PFSK-1 (cell line): Measurements from ENCODE around the gene ZNF580.

Experiments
- FOXP2 ChIP-seq: optimal IDR thresholded peaks from 2 replicates; pipeline ENCODE3; 2011; ENCODE audit warnings: borderline replicate concordance, control low read depth, inconsistent platforms; ENCODE audit not compliant: insufficient read depth; ENCODE audit errors: extremely low read length, extremely low read depth
- POLR2AphosphoS5 ChIP-seq: IDR thresholded peaks from 2 replicates; pipeline ENCODE4 v1.6.1; 2012; ENCODE audit warnings: low read depth, mild to moderate bottlenecking, control low read depth, low read length, moderate library complexity
- REST ChIP-seq, 2 experiments: IDR thresholded peaks; 2 replicates each; pipeline versions ENCODE4 v1.6.1 to v1.8.0; 2011 to 2012; ENCODE audit warnings: low read depth in 2 of 2, low read length in 2 of 2, control low read depth in 1 of 2, inconsistent platforms in 1 of 2, mild to moderate bottlenecking in 1 of 2, moderate library complexity in 1 of 2; ENCODE audit not compliant: insufficient read depth in 1 of 2
- SIN3A ChIP-seq: IDR thresholded peaks from 2 replicates; pipeline ENCODE4 v1.6.1; 2012; ENCODE audit warnings: mild to moderate bottlenecking, low read length, moderate library complexity, borderline replicate concordance; ENCODE audit not compliant: insufficient read depth
- TAF1 ChIP-seq: IDR thresholded peaks from 2 replicates; pipeline ENCODE4 v1.6.1; 2012; ENCODE audit warnings: low read length, control low read depth, borderline replicate concordance; ENCODE audit not compliant: insufficient read depth

ZNF580 gene

GRCh38 chr19:55615543-55616394, 25.0 kb upstream of the ZNF580 start:
- no peak for TF ChIP-seq FOXP2
- TF ChIP-seq TAF1 = no peak

- no peak for TF ChIP-seq SIN3A
- no peak for TF ChIP-seq TAF1
- TF ChIP-seq FOXP2 = no peak
- TF ChIP-seq REST (IDR thresholded peaks at IDR 0.05; ENCODE audit: insufficient read depth in 1 of 2, low read depth in 2 of 2, low read length in 2 of 2) = no peak
- no peak for TF ChIP-seq POLR2AphosphoS5
Observed at GRCh38 chr19:55616395-55616875, 24.4 kb upstream of the ZNF580 start.

- TF ChIP-seq REST (IDR thresholded peaks at IDR 0.05; ENCODE audit: insufficient read depth in 1 of 2, low read depth in 2 of 2, low read length in 2 of 2) = no peak
- TF ChIP-seq POLR2AphosphoS5 = no peak
- no peak for TF ChIP-seq FOXP2
- TF ChIP-seq SIN3A = no peak
- no peak for TF ChIP-seq TAF1
Observed at GRCh38 chr19:55617426-55617825, 23.4 kb upstream of the ZNF580 start.

- TF ChIP-seq POLR2AphosphoS5 = no peak
- TF ChIP-seq REST (IDR thresholded peaks at IDR 0.05; ENCODE audit: insufficient read depth in 1 of 2, low read depth in 2 of 2, low read length in 2 of 2) = no peak
- TF ChIP-seq FOXP2 = no peak
- TF ChIP-seq TAF1 = no peak
Observed at GRCh38 chr19:55618426-55618825, 22.4 kb upstream of the ZNF580 start.

GRCh38 chr19:55619286-55619685, 21.5 kb upstream of the ZNF580 start:
- TF ChIP-seq SIN3A (no peak), REST (IDR thresholded peaks at IDR 0.05; ENCODE audit: insufficient read depth in 1 of 2, low read depth in 2 of 2, low read length in 2 of 2) (no peak), FOXP2 (no peak), TAF1 (no peak), POLR2AphosphoS5 (no peak)
